Endothelial cell of umbilical vein (primary cell): Measurements from ENCODE around the gene CYP2A6.
"Not testable (repeated sequence)": the region's sequence is repeated elsewhere in the genome, so short reads cannot be mapped to it uniquely, and the experiment has no call there.

ENCODE experiments used
- CTCF ChIP-seq, 2 donors: IDR thresholded peaks; 1 replicate in 1 of 2; 2 replicates in 1 of 2; pipeline ENCODE4 v1.5.1; 2011; ENCODE audit warnings: low read length in 2 of 2, mild to moderate bottlenecking in 2 of 2, moderate library complexity in 2 of 2, control low read depth in 1 of 2, inconsistent platforms in 1 of 2, low read depth in 1 of 2; ENCODE audit not compliant: insufficient read depth in 1 of 2; ENCODE audit errors: extremely low read depth in 1 of 2
- EZH2 ChIP-seq: IDR thresholded peaks from 2 replicates; pipeline ENCODE4 v1.6.1; 2012; ENCODE audit warnings: borderline replicate concordance, low read depth, mild to moderate bottlenecking, moderate library complexity, low read length, inconsistent platforms; ENCODE audit not compliant: severe bottlenecking
- GATA2 ChIP-seq: IDR thresholded peaks from 2 replicates; pipeline ENCODE4 v1.7.0; 2011; ENCODE audit warnings: low read depth, mild to moderate bottlenecking, moderate library complexity, mixed read lengths, low read length; ENCODE audit not compliant: insufficient read length, insufficient read depth
- MAX ChIP-seq: IDR thresholded peaks from 2 replicates; pipeline ENCODE4 v1.6.1; 2011; ENCODE audit not compliant: insufficient read depth, insufficient read length
- MYC ChIP-seq: IDR thresholded peaks from one replicate; pipeline ENCODE4 v1.6.1; 2011; ENCODE audit warnings: mild to moderate bottlenecking, low read depth, low read length
- POLR2A ChIP-seq: IDR thresholded peaks from 2 replicates; pipeline ENCODE4 v1.6.1; 2012; ENCODE audit warnings: low read depth, mild to moderate bottlenecking, control low read depth, low read length
- POLR2AphosphoS5 ChIP-seq: IDR thresholded peaks from 2 replicates; pipeline ENCODE4 v1.6.1; 2012; ENCODE audit warnings: low read depth, mild to moderate bottlenecking, control low read depth, low read length, moderate library complexity; ENCODE audit not compliant: insufficient read depth

- TF ChIP-seq CTCF (IDR thresholded peaks at IDR 0.05; ENCODE audit: extremely low read depth in 1 of 2, insufficient read depth in 1 of 2, low read depth in 1 of 2, low read length in 2 of 2); POLR2A; EZH2; POLR2AphosphoS5; MAX; MYC; GATA2: not testable (repeated sequence)
Observed at GRCh38 chr19:40842997-40843652, 7.1 kb downstream of the CYP2A6 start.
